ENCODE results near the gene NHLH1. TPM values are rescaled to one million over a fixed set of nuclear protein-coding genes. Genes with fewer than 3 reads are reported as not detected.

The NHLH1 gene
- total RNA-seq = 0.12 and 0.16 TPM in 2 replicates

GRCh38 chr1:160366731-160367515 is at the start of gene NHLH1:
Gene NHLH1 (plus strand): TSS chr1:160367071. CDS start chr1:160370732, 3,661 bp downstream.

GRCh38 chr1:160342953-160343869 is 23.7 kb upstream of the NHLH1 start, which contains the start of the genes COPA and NCSTN:
Gene COPA (minus strand): TSS chr1:160343250. CDS start chr1:160343170, 80 bp downstream.
Gene NCSTN (plus strand): TSS chr1:160343383. CDS start chr1:160343397, 14 bp downstream.

GRCh38 chr1:160400223-160400645 is 33.4 kb downstream of the NHLH1 start, which contains the start of gene VANGL2:
Gene VANGL2 (plus strand): TSS chr1:160400564. CDS start chr1:160415838, 15,274 bp downstream.

Small RNA genes lying within 50 kb of the gene (small RNA-seq; reads per million reads assigned to genes)
- not detected for gene RF00019
- not detected for gene RNU4-42P

Other genes with a start within 250 kb of the NHLH1 start
- gene ATP1A4, start 215.5 kb upstream of the NHLH1 start, total RNA-seq = not detected in 2 replicates
- gene CASQ1, start 176.5 kb upstream of the NHLH1 start, total RNA-seq = not detected in 2 replicates
- 240 and 266 TPM in 2 replicates for gene PEA15, start 161.7 kb upstream of the NHLH1 start, total RNA-seq
- gene DCAF8, start 104.5 kb upstream of the NHLH1 start, total RNA-seq = 85.9 and 90.9 TPM in 2 replicates
- 56.0 and 90.3 TPM in 2 replicates for gene PEX19, start 81.9 kb upstream of the NHLH1 start, total RNA-seq
- 331 and 398 TPM in 2 replicates for gene COPA, start 23.8 kb upstream of the NHLH1 start, total RNA-seq
- gene NCSTN, start 23.7 kb upstream of the NHLH1 start, total RNA-seq = 102 and 111 TPM in 2 replicates
- 0.12 and 0.49 TPM in 2 replicates for gene VANGL2, start 33.5 kb downstream of the NHLH1 start, total RNA-seq
- gene SLAMF6, start 156.2 kb downstream of the NHLH1 start, total RNA-seq = not detected in 2 replicates
- gene CD84, start 212.4 kb downstream of the NHLH1 start, total RNA-seq = not detected in 2 replicates